Measurements from ENCODE around the gene C2CD3. TPM values are rescaled to one million over a fixed set of nuclear protein-coding genes. Genes with fewer than 3 reads are reported as not detected.

C2CD3 gene, protein sequence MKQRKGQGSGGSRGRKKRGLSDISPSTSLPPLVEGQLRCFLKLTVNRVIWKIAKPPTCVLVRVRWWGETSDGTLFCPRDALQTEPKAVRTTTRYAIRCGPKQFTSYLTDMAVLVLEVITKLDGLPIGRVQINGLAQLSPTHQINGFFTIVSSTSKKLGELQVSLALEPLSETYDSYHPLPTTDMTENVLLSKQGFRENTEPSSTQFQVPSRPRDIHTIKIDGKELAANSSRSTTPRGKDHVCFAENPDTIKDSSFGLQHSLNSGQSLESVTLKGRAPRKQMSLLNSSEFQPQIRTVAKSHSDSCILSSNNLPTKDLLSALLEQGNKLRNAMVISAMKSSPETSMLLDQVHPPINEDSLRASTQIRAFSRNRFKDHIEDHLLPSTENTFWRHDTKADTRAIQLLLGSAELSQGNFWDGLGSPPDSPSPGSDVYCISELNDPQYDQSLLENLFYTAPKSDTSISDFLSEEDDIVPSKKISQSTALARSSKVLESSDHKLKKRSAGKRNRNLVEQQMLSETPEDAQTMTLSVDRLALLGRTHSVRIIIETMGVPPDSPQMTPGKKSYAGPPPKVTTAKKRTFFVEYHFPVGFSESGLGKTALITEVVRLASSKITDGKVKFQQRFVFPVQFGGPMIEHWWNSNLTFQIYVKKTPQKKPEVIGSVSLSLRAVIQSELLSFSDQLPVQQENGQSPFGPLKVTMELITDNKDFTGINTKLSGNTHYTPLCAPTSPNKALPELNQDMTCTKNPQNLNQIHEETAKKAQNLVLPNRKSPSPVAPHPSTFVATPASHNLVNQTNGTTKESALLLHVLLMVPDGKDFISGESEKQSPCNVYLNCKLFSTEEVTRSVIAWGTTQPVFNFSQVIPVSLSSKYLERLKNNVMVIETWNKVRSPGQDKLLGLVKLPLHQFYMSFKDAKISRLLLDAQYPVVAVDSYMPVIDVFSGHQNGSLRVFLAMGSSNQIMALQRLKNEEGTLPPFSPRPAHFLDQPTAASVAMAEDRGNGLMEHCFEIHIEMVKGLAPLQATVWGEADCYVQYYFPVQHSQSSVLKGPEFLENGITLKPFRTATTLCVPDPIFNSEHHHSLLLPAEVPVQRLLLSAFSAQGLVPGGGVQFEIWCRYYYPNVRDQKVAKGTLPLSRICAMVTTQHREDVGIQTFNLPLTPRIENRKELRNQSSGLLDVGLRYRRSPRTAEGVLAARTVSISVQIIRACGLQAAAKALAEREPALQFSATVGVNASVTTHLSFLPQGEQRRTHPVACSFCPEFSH (N-terminal part only)
- 10 to 100 TPM; 14.5 to 16.9 TPM for total RNA-seq
- long read RNA-seq, donor 1, partial matches to known transcripts: 2 of 4 reads
- long read RNA-seq, donor 1, other reads (novel, unspliced or antisense): 2 of 4 reads
- long read RNA-seq, donor 2, partial matches to known transcripts: 8 of 9 reads
- long read RNA-seq, donor 2, other reads (novel, unspliced or antisense): 1 of 9 reads

DNA sequence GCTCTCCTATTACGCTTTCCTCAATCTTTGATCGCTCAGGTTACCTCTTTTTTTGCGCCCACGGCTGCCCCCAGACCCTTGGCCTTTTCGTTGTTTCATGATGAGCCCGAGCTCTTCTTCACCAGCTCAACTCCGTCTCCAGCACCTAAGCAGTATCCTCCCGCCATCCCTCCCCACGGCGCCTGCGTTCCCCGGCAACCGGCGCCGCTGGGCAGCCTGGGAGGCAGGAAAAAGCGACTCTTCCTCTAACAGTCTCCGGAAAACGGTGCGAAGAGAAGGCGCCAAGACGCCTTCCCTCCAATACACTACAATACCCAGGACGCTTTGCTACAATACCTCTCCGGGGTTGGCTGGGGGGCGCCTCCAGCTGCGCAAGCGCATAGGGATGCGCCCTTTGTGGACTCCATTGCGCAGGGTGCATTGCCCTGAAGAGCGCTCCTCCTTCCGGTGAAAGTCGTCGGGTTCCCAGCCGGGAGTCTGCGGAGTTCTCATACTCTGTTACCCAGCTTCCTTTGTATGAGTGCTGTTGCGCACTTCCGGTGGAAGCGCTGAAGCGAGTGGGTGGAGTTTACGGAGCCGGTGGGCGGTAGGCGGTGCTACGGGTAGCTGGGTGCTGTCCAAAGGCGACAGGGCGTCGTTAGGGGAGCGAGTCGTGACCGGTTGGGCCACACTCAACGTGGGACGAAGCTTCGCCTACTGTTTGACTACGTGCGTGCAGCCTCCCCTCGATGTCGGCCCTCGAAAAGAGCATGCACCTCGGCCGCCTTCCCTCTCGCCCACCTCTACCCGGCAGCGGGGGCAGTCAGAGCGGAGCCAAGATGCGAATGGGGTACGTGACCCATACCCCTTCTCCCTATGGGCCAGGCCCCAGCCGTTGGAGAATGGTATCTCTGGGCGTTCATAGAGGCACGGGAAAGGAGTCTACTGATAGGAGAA is at the start of gene C2CD3, which contains the start of gene PPME1:
Gene C2CD3 (minus strand): TSS at position 309 of the 936 bp plus-strand sequence. CDS start 210 bp downstream, at position 99.
Gene PPME1 (plus strand): TSS at position 596 of the 936 bp plus-strand sequence. CDS start 133 bp downstream, at position 729.
- peak; percentile 100 for DNase-seq (ENCODE audit: low spot score)
- intact Hi-C loops (cut with DNase I): no loop called here

- intact Hi-C loops (cut with DNase I): no loop called here
These were observed 49.6 kb upstream of the C2CD3 start for GRCh38 chr11:74220376-74220775.

DNA sequence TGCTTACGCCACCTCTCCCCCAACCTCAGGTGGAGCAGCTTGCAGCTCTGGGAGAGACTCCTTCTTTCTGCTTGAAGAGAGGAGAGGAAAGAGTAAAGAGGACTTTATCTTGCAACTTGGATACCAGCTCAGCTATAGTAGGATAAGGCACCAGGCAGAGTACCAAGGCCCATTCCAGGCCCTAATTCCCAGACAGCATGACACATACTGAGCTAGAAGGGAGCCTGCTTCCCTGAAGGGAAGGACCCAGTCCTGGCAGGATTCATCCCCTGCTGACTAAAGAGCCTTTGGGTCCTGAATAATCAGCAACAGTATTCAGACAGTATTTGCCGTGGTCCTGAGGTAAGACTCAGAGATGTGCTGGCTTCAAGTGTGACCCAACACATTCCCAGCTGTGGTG is 41.7 kb upstream of the C2CD3 start:
- DNase-seq (ENCODE audit: low spot score): no peak
- intact Hi-C loops (cut with DNase I): no loop called here

More at GRCh38 chr11:74220376-74220775, 49.6 kb upstream of the C2CD3 start:
- DNase-seq (ENCODE audit: low spot score): no peak

GRCh38 chr11:74208507-74208906 is 37.7 kb upstream of the C2CD3 start:
- intact Hi-C loops (cut with DNase I): no loop called here
- DNase-seq (ENCODE audit: low spot score): no peak

- intact Hi-C loops (cut with DNase I): no loop called here
- DNase-seq (ENCODE audit: low spot score): no peak
These were observed 35.9 kb upstream of the C2CD3 start for GRCh38 chr11:74206746-74207145.

- no peak for DNase-seq (ENCODE audit: low spot score)
- intact Hi-C loops (cut with DNase I): no loop called here
These were observed 34.4 kb upstream of the C2CD3 start for GRCh38 chr11:74205181-74205580.

- intact Hi-C loops (cut with DNase I): no loop called here
- DNase-seq (ENCODE audit: low spot score): no peak
These were observed 33.9 kb upstream of the C2CD3 start for GRCh38 chr11:74204701-74205100.

- intact Hi-C loops (cut with DNase I): no loop called here
These were observed 33.2 kb upstream of the C2CD3 start for GRCh38 chr11:74203966-74204365.

DNA sequence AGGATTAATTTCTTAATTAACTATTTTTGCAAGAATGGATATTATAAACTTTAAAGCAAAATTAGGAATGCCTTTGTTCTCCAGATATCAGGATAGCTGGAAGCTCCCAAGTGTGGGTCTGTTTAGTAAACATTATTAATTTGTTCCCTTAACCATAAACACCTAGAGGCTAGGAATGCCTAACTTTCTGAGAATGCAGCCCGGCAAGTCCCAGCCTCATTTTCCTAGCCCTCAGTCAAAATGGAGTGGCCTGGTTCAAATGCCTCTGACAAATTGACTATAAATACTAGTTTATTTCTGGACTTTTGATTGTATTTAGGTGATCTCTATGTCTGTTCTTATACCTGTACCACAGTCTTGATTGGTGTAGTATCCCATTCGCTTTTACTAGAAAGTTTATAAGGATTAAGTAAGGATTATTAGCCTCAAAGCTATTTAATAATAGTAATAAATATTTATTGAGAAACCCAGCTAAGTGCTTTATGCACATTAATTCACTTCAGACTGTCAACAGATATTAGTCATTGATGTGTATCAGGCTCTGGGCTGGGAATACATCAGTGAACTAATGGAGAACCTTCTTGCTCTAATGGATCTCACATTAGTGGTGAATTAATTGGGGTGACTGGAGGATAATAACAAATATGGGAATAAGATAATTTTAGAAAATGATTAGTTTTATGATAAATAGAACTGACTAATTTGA is 26.1 kb upstream of the C2CD3 start:
- intact Hi-C loops (cut with DNase I): no loop called here
- no peak for DNase-seq (ENCODE audit: low spot score)

More at GRCh38 chr11:74203966-74204365, 33.2 kb upstream of the C2CD3 start:
- DNase-seq (ENCODE audit: low spot score): no peak

GRCh38 chr11:74195828-74196227 is 25.0 kb upstream of the C2CD3 start:
- intact Hi-C loops (cut with DNase I): no loop called here
- DNase-seq (ENCODE audit: low spot score): no peak

DNA sequence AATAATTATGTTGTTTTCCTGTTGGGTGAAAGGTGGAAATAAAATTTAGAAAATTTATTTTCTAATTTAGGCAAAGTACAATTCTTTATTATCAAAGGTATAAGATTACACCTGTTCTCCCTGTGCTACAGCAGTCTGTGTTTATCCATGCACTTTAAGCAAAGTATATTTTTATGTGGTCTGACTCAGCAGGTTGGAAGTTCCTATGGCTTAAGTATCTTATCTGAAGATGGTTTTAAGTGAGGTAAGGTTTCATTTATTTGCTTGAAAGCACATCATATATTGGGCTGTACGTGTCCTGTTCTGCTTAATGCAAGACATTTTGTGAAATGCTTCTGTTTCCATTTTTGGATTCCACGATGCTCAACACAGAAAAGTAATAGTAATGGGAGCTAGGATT is 14.9 kb upstream of the C2CD3 start:
- intact Hi-C loops (cut with DNase I): no loop called here
- no peak for DNase-seq (ENCODE audit: low spot score)

DNA sequence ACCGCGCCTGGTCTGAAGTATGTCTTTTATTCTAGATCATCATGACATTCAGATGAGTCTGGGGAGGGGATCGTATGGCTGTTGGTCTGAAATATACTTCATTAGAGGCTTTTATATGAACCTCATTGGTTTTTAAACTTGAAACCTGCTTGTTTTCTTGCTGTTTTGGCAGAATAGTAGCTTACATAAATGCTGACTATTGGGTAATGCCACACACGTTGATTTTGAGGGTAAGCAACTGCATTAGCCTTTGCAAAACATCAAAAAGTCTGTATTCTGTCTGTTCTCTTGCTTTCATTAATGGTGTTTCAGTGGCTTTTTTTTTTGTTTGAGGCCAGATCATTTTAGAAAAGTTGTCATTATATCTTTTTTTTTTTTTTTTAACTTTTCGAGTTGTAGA is 14.5 kb upstream of the C2CD3 start:
- intact Hi-C loops (cut with DNase I): no loop called here

DNA sequence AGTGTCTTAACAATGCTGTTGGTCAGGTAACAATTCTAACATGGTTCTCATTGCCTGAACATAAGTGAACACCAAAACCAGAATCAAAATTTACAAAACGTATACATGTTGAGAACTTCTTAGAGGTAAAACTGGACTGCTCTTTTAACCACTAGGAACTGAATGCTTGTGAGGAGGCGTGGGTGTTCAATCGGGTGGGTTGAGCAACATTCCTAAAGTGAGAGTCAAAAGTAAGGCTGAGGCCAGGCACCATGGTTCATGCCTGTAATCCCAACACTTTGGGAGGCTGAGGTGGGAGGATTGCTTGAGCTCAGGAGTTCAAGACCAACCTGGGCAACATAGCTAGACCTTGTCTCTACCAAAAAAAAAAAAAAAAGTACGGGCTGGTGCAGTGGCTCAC is 11.8 kb upstream of the C2CD3 start:
- no peak for DNase-seq (ENCODE audit: low spot score)
- intact Hi-C loops (cut with DNase I): no loop called here

More for the DNA sequence above, 14.5 kb upstream of the C2CD3 start:
- no peak for DNase-seq (ENCODE audit: low spot score)

DNA sequence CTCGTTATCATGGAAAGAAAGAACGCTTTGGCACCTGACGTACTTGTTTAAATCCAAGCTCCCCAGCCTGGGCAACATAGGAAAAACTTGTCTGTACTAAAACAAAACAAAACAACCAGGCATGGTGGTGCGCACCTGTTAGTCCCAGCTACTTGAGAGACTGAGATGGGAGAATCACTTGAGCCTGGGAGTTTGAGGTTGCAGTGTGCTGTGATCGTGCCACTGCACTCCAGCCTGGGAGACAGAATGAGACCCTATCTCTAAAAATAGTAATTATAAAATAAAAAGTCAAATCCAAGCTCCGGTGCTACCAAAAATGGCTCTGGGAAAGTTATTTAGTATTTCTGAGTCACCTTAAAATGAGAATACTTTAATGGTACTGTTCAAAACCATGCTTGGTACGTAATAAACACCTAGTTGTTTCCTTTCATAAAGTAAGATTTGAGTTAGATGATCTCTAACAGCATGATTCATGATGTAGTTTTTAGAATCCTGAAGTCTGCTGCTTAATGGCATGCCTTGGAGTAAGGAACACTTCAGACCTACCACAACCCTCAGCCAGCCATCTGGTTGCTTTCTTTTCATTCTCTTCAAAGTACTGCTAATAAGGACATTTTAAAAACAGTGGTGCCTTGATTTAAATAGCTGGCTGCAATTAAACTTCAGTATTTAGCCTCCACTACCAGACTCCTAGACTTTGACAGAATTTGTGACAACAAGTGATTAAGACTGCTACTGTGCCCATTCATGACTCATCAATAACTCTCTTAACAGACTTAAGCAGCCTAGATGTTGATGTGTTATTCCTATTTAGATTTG is 8.6 kb upstream of the C2CD3 start:
- intact Hi-C loops (cut with DNase I): no loop called here
- DNase-seq (ENCODE audit: low spot score): no peak

DNA sequence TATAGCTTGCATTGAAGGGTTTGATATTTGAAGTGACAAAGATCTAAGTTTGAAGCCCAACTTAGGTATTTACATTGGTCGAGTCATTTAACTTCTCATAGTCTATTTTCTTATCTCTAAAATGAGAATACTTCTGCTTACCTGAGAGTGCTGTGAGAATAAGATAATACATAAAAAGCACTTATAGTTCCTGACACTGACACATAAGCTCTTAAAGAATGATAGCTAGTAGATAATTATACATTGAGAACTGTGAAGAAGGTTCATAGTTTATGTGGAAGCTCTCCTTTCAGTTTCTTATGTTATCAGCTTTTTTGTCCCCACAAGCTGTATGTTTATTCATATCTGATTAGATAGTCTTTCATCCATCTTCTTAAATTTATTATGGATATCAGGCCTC is 5.1 kb upstream of the C2CD3 start:
- no peak for DNase-seq (ENCODE audit: low spot score)
- intact Hi-C loops (cut with DNase I): no loop called here

DNA sequence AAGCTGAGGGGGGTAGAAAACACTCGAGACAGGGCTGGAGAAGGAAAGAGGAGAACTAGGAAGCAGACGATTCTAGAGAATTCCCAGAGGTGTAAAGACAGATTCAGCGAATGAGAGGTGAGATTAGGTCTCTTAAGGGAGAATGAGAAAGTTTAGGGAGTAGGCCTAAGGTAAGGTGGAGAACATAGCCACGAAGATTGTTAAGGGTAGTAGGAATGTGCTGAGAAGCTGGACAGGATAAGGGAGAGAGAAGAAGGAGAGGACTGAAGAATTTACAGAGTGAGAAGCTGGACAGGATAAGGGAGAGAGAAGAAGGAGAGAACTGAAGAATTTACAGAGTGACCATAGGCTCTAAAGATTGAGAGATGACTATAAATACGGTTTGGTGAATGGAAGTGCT is 1.2 kb upstream of the C2CD3 start:
- DNase-seq (ENCODE audit: low spot score): no peak
- intact Hi-C loops (cut with DNase I): no loop called here

DNA sequence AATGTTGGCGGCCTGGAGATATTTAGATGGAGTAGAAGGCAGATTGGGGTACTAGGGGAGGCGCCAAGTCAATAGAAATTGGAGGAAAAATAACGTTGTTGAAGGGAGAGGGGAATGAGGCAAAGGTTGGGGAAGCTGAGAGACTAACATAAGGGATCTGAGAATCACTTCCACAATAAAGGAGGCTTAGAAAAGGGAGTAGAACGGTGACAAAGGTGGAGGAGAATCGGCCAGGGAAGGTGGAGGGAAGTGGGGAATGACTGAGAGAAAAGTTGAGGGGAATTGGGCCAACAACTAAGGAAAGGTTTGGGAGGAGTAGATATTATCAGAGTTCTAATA is 797 bp upstream of the C2CD3 start:
- DNase-seq (ENCODE audit: low spot score): no peak
- intact Hi-C loops (cut with DNase I): no loop called here
